Ascending aorta (tissue), 2 donors: Measurements from ENCODE around the gene TTC13. TPM values are rescaled to one million over a fixed set of nuclear protein-coding genes. Genes with fewer than 3 reads are reported as not detected.

ENCODE experiments used
- DNase-seq, 2 donors: peaks; one replicate each; pipeline ENCODE4 v3.0.0-alpha.2; 2019; ENCODE audit warnings: low spot score in 2 of 2
- H3K27ac ChIP-seq, 2 donors: fragments of 200-600 bp; sonication (generic); one replicate each; pipeline ENCODE4 v1.5.1; 2016 to 2017; ENCODE audit warnings: mild to moderate bottlenecking in 1 of 2
- H3K27me3 ChIP-seq: fragments of 200-600 bp; sonication (generic); one replicate; pipeline ENCODE4 v1.5.1; 2017
- H3K36me3 ChIP-seq, 2 donors: fragments of 200-600 bp; sonication (generic); one replicate each; pipeline ENCODE4 v1.5.1; 2016
- H3K4me1 ChIP-seq, 2 donors: fragments of 200-600 bp; sonication (generic); one replicate each; pipeline ENCODE4 v1.5.1; 2016 to 2017; ENCODE audit warnings: mild to moderate bottlenecking in 1 of 2
- H3K4me3 ChIP-seq, 2 donors: fragments of 200-600 bp; sonication (generic); one replicate each; pipeline ENCODE4 v1.5.1; 2016 to 2017; ENCODE audit warnings: mild to moderate bottlenecking in 1 of 2
- H3K9me3 ChIP-seq, 2 donors: fragments of 200-600 bp; sonication (generic); one replicate each; pipeline ENCODE4 v1.5.1; 2016
- CTCF ChIP-seq, 3 experiments: fragments of 200-600 bp in 2 of 3; fragments of 450-650 bp in 1 of 3; sonication (generic) in 2 of 3; IDR thresholded peaks; one replicate each; pipeline ENCODE4 v1.5.1; 2016 to 2019; ENCODE audit warnings: antibody characterized with exemption in 3 of 3, mild to moderate bottlenecking in 1 of 3, moderate library complexity in 1 of 3
- intact Hi-C: fragments of 100-400 bp; cut with DNase I; formaldehyde crosslinking; loops from one replicate; pipeline ENCODE4 v1.15.1; 2023
- total RNA-seq: library from RNA; depleted of rRNA; stranded (reverse); fragments of >200 nt; gene quantifications from one replicate; pipeline ENCODE4 v1.1.0, GENCODE V29; 2016

The TTC13 gene
- total RNA-seq, 1 donor from 2014 or later = 21.5 TPM

DNA sequence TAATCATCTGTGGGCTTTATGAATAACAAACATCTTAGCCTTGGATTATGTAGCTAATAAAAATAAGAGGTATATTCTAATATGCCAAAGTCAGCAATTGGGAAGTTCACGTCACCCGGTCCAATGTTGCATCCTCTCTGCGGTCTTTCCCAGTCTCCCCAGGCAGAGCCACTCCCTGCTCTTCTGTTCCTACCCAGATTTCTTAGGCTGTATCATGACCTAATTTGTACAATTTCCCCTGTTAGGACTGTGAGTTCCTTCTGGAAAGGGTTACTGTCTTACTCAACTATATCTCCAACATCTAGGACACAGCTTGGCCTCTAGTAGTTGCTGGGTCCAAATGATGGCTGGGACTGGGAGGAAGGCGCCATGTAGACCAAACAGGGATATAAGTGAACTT is 80.5 kb downstream of the TTC13 start:
- DNase-seq = no peak
- intact Hi-C loops = loop anchor here (2.0 kb wide), 1 partner anchor 73 kb away; no protein-coding TSS in a partner anchor
- H3K27ac ChIP-seq = peak overlapping the region; percentile 39 to 54
- no peak overlapping the region for H3K4me3 ChIP-seq
- no peaks in the 10 kb centered on the region for H3K9me3 ChIP-seq
- no peak for TF ChIP-seq CTCF (IDR thresholded peaks at IDR 0.05)
- H3K4me1 ChIP-seq = peaks cover 0 to 21% of the 10 kb centered on the region in 2 donors
- H3K36me3 ChIP-seq = no peaks in the 10 kb centered on the region
- no peaks in the 10 kb centered on the region for H3K27me3 ChIP-seq

DNA sequence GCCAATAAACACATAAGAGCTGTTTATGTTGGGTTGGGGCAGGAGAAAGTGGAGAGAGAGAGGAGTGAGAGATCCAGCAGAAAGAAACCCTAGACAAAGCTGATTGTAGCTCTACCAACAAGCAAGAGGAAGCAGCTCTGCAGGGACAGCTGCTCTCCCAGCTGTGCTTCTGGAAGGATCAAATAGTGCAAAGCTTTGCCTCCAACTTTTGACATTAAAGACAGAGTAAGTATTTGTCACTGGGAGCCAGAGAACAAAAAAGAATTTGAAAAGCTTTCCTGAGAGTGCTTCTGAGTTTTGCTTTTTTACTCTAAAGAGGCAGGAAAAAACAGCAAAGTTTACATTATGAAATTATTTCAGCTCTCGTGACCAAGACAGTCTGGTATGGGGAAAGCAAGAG is 81.9 kb downstream of the TTC13 start:
- Histone ChIP-seq H3K4me1 (peaks cover 0 to 21% of the 10 kb centered on the region in 2 donors), H3K27me3 (no peaks in the 10 kb centered on the region), H3K4me3 (no peak overlapping the region), H3K36me3 (no peaks in the 10 kb centered on the region), H3K9me3 (no peaks in the 10 kb centered on the region), H3K27ac (peak overlapping the region; percentile 39 to 54)
- TF ChIP-seq CTCF (IDR thresholded peaks at IDR 0.05) = no peak
- no peak for DNase-seq
- intact Hi-C loops = no loop called here

GRCh38 chr1:230895452-230895851 is 83.2 kb downstream of the TTC13 start:
- Histone ChIP-seq H3K4me1 (peaks cover 0 to 16% of the 10 kb centered on the region in 2 donors), H3K36me3 (no peaks in the 10 kb centered on the region), H3K27ac (no peak overlapping the region), H3K4me3 (no peak overlapping the region), H3K9me3 (no peaks in the 10 kb centered on the region), H3K27me3 (no peaks in the 10 kb centered on the region)
- no peak for TF ChIP-seq CTCF (IDR thresholded peaks at IDR 0.05)
- DNase-seq = no peak
- intact Hi-C loops = no loop called here

DNA sequence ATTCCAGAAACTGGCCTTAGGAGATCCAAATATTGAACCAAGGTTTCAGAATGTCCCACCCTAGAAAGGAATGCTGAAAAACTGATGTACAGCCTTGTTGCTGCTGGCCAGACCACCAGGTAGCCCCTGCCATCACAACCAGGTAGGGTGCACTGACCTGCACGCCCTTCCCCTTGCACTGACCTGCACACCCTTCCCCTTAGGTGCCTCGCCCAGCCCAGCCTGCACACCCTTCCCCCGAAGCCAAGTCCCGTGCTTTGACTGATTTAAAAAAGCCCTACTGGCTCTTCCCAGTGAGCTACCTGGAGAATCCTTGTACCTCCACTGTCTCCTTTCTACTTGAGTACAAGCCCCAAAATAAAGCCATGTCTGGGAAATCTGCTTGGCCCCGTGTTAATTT is 84.0 kb downstream of the TTC13 start:
- no peak overlapping the region for H3K4me3 ChIP-seq
- TF ChIP-seq CTCF (IDR thresholded peaks at IDR 0.05) = no peak
- no peak for DNase-seq
- H3K27me3 ChIP-seq = no peaks in the 10 kb centered on the region
- no peaks in the 10 kb centered on the region for H3K9me3 ChIP-seq
- no peak overlapping the region for H3K27ac ChIP-seq
- intact Hi-C loops = no loop called here
- peaks cover 0 to 12% of the 10 kb centered on the region in 2 donors for H3K4me1 ChIP-seq
- no peaks in the 10 kb centered on the region for H3K36me3 ChIP-seq

DNA sequence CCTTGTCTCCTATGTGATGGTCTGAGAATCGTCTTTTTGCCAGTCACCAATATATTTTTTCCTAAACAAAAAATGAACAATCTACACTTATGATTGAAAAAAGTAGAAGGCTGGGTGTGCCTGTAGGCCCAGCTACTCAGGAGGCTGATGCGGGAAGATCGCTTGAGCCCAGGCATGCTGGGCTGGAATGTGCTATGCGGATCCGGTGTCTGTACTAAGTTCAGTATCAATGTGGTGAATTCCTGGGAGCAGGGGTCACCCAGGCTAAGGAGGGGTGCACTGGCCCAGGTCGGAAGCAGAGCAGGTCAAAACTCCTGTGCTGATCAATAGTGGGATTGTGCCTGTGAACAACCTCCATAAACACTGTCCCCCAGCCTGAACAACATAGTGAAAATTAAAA is 84.6 kb downstream of the TTC13 start:
- no peaks in the 10 kb centered on the region for H3K27me3 ChIP-seq
- no peaks in the 10 kb centered on the region for H3K36me3 ChIP-seq
- no peak for TF ChIP-seq CTCF (IDR thresholded peaks at IDR 0.05)
- no peak overlapping the region for H3K4me3 ChIP-seq
- H3K4me1 ChIP-seq = peaks cover 0 to 9% of the 10 kb centered on the region in 2 donors
- intact Hi-C loops = no loop called here
- H3K27ac ChIP-seq = no peak overlapping the region
- H3K9me3 ChIP-seq = no peaks in the 10 kb centered on the region
- no peak for DNase-seq

GRCh38 chr1:230892018-230892491 is 86.6 kb downstream of the TTC13 start:
- intact Hi-C loops = no loop called here
- Histone ChIP-seq H3K27ac (no peak overlapping the region), H3K9me3 (no peaks in the 10 kb centered on the region), H3K4me3 (no peak overlapping the region), H3K36me3 (no peaks in the 10 kb centered on the region), H3K4me1 (peaks cover 0 to 9% of the 10 kb centered on the region in 2 donors), H3K27me3 (no peaks in the 10 kb centered on the region)
- no peak for TF ChIP-seq CTCF (IDR thresholded peaks at IDR 0.05)
- no peak for DNase-seq
